ENCODE results near the gene TTC28.

The TTC28 gene

GRCh38 chr22:28442264-28442710, 237.4 kb downstream of the TTC28 start:
- DNase-seq (ENCODE audit: low spot score): peak; percentile 58

GRCh38 chr22:28441720-28442263, 237.8 kb downstream of the TTC28 start:
- no peak for DNase-seq (ENCODE audit: low spot score)

DNA sequence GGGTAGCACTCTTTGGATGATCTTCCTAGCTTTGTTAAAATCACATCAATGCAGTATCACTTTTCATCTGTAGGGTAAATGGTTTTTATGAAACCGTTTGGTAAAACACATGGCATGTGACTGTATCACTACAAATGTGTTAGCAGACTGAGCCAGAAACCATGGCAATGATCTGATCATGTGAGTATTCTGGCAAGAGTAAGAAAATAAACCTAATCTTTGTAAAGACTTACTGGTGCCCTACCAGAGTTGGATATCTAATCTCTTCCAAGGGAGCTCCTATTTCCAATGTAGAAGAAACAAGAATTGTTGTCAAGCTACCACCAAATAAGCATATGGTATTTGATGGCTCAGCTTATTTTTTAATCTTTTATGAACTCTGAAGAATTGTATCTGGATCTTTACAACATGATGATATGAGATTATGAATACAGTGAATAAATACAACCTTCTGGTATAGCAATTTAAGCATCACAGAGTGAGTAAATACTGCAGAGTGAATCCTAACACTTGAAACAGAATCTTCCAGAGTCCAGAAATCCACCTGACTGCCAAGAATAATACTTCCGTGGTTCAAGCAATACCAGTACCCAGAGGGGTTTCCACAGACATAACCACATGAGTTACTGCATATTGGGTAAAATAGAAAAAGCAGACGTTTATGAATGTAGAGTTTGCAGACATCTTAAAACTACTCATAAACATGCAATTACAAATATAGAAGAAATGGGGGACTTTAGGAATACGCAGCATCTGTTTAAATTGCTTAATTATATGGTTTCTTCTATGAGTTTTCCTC, 238.8 kb downstream of the TTC28 start:
- DNase-seq (ENCODE audit: low spot score): peak; percentile 9

DNA sequence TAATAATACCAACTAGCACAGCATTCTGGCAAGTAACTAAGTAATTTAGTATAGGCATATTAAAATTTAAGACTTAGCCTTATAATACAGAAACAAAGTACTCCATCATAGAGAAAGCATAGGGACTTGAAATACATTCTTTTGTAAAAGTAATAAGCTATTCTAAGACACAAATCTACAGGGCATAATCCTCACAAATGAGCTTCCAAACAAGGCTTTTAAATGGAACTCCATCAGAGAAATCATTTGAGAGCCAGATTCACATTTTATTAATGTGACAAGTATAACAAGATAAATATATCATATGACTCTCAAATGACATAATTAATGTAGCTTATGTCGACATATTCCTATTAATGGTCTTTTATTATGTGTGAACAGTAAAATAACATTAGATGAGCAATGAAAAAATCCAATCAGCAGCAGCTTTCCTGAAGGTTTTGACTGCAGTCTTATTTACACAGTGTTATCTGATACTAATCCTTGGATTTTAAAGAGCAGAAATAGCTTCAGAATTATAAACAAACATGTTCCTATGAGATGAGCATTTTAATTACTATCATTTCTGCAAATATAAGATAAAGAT, 241.4 kb downstream of the TTC28 start:
- DNase-seq (ENCODE audit: low spot score): no peak

DNA sequence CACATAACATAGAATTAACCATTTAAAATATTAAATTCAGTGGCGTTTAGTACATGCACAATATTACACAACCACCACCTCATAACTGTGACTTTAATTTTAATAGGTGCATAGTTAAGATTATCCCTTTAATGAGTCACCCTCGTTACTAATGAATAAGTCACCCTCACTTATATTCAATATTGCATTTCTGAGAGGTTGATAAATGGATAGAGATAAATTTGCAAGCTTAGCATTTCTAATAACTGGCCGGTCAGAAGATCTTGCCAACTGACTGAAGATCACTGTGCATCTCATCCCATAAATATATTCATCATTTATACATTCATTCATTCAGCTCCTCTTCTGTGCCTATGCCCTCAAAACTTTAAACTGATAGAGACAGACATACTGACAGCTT, 243.7 kb downstream of the TTC28 start:
- no peak for DNase-seq (ENCODE audit: low spot score)

- no peak for DNase-seq (ENCODE audit: low spot score)
These were observed 244.4 kb downstream of the TTC28 start for GRCh38 chr22:28435140-28435768.

GRCh38 chr22:28430466-28431025, 249.1 kb downstream of the TTC28 start:
- no peak for DNase-seq (ENCODE audit: low spot score)

- no peak for DNase-seq (ENCODE audit: low spot score)
These were observed 249.9 kb downstream of the TTC28 start for GRCh38 chr22:28429711-28430110.

DNA sequence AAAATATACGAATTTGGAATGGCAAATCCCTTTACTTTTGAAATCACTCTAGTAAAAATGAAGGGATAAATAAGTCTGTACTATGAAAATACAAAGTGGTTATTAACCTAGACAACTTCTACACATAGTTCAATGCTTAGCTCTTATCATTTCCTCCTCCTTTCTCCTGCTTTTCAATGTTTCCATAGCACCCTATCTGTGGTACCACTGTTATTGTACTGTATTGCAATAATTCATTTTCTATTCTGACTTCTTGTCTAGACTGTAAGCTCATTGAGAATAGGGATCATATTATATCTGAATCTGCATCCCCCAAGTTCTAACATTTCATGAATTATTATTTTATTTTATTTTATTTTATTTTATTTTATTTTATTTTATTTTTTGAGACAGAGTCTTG, 251.4 kb downstream of the TTC28 start:
- DNase-seq (ENCODE audit: low spot score): no peak

- no peak for DNase-seq (ENCODE audit: low spot score)
These were observed 253.1 kb downstream of the TTC28 start for GRCh38 chr22:28426346-28427132.

- no peak for DNase-seq (ENCODE audit: low spot score)
These were observed 254.4 kb downstream of the TTC28 start for GRCh38 chr22:28425211-28425610.

DNA sequence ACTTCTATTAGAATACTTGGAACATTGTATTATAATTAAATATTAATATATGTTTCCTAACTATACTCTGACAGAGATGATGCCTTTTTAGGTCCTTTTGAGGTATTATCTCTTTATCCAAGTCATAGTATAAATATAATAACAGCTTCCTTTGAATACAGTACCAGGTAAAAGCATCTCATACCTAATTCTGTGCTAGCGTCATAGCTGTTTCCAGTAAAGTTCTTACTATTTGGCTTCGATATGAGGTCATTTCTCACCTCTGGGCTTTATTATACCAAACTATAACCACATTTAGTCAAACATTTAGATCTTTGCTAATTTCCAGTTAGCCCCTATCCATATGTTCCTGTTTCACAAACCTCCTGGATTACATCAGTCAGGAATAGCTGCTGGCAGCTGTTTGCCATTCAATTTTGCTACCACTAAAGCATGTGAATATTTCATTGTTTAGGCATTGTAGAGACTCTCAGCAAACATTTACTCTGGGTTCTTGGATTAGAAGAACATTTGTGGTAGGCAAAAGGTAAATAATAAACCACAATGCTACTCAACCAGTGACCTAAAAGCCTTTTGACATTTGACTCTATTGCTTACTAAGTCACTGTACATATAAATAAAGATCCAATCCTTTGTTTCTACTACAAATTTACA, 255.1 kb downstream of the TTC28 start:
- DNase-seq (ENCODE audit: low spot score): no peak

- DNase-seq (ENCODE audit: low spot score): no peak
These were observed 259.7 kb downstream of the TTC28 start for GRCh38 chr22:28419919-28420318.

- DNase-seq (ENCODE audit: low spot score): no peak
These were observed 261.6 kb downstream of the TTC28 start for GRCh38 chr22:28418008-28418407.

GRCh38 chr22:28417431-28417830, 262.2 kb downstream of the TTC28 start:
- no peak for DNase-seq (ENCODE audit: low spot score)

DNA sequence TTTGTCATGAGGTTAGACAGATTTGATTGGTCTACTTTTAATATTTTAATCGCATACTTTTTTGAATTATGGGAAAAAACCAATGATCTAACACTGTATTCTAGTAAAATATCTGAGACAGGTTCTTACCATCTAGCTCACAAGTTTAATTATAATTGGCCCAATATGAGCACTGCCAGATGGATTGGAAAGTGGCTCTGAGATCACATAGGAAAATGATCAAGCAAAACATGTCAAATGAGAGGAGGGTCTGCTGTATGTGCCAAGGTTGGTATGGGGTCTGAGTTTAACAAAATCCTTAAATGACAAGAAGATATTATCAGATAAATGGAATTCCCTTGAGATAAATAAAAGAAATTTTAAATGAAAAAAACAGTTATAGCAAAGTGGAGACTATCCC, 264.7 kb downstream of the TTC28 start:
- DNase-seq (ENCODE audit: low spot score): no peak

DNA sequence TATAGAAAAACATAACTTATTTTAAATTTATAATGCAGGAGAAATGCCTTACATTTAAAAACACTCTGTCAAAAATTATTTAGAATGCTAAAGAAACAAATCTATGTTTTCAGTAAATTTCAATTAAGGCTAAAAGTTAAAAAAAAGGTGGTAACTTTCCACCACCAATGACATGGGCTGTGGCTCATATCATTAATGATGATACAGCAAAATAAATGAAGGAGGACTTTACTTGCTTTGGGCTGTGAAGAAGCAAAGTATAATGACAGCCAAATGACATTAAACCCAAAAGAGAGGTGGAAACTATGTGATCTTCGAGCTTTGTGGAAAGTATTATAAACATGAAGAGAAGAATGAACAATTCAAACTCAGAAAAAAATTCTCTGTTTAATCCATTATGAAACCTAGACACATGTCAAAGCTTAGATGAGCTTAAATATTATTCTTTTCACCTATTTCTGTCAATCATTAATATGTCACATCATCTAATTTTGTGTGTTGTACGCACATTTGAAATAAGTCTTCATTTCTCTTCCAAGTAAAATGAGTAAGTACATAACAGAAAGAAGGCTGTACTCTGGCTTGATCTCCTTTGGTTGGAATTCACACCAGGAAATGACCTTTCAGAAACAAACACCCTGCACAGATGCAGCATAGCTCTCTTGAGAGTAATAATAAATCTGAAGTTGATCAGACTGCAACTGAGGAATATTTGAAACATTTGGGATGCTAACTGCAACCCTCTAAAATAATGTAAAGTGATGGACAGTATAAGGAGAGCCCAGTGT, 265.8 kb downstream of the TTC28 start:
- no peak for DNase-seq (ENCODE audit: low spot score)

GRCh38 chr22:28412109-28412508, 267.5 kb downstream of the TTC28 start:
- DNase-seq (ENCODE audit: low spot score): no peak

GRCh38 chr22:28411125-28411524, 268.5 kb downstream of the TTC28 start:
- DNase-seq (ENCODE audit: low spot score): no peak
